H1 (cell line): ENCODE measurements around the gene TRMT61B. TPM values are rescaled to one million over a fixed set of nuclear protein-coding genes. Genes with fewer than 3 reads are reported as not detected.

Experiments
- CTCF ChIA-PET: fragments of 300-600 bp; sonication (Branson Sonifier 250); formaldehyde crosslinking; loops from one replicate; lab custom pipeline; 2021; ENCODE audit not compliant: partially characterized antibody; lab: Charles Lee
- POLR2A ChIA-PET: fragments of 300-600 bp; sonication (Branson Sonifier 250); formaldehyde crosslinking; loops from one replicate; lab custom pipeline; 2021; ENCODE audit warnings: inconsistent platforms; ENCODE audit not compliant: partially characterized antibody; lab: Charles Lee
- DNase-seq, 2 experiments: peaks; one replicate each; pipeline versions ENCODE4 v3.0.0 to v3.0.0-alpha.2; 2010 to 2022; ENCODE audit warnings: low spot score in 2 of 2, low read depth in 1 of 2, mixed read lengths in 1 of 2
- FAIRE-seq: peaks from 2 replicates; lab custom pipeline; 2011; peaks lifted over from hg19 to GRCh38; lab: Jason Lieb, UNC
- H2AFZ ChIP-seq: 2 replicates; pipeline ENCODE4 v1.8.1; 2012; ENCODE audit warnings: low read length, inconsistent platforms
- H2AK5ac ChIP-seq: 2 replicates; pipeline ENCODE4 v1.6.1; 2013; ENCODE audit warnings: low read depth, low read length
- H2BK120ac ChIP-seq: replicated peaks from 2 replicates; pipeline ENCODE3; 2013; ENCODE audit warnings: low read depth, low read length, inconsistent platforms
- H2BK12ac ChIP-seq: 2 replicates; pipeline ENCODE4 v1.6.1; 2013; ENCODE audit warnings: low read depth, low read length
- H2BK15ac ChIP-seq: 2 replicates; pipeline ENCODE4 v1.6.1; 2013; ENCODE audit warnings: low read length
- H2BK20ac ChIP-seq: 2 replicates; pipeline ENCODE4 v1.6.1; 2013; ENCODE audit warnings: low read length
- H2BK5ac ChIP-seq: 2 replicates; pipeline ENCODE4 v1.6.1; 2013; ENCODE audit warnings: low read depth, low read length
- H3K14ac ChIP-seq: 2 replicates; pipeline ENCODE4 v1.6.1; 2013; ENCODE audit warnings: inconsistent platforms; ENCODE audit not compliant: insufficient read length
- H3K18ac ChIP-seq: 2 replicates; pipeline ENCODE4 v1.6.1; 2013; ENCODE audit warnings: low read length; ENCODE audit errors: extremely low read depth
- H3K23ac ChIP-seq: 2 replicates; pipeline ENCODE4 v1.6.1; 2013; ENCODE audit warnings: inconsistent platforms; ENCODE audit not compliant: insufficient read length
- H3K23me2 ChIP-seq: 2 replicates; pipeline ENCODE4 v1.6.1; 2013; ENCODE audit warnings: low read depth, low read length
- H3K27ac ChIP-seq: 2 replicates; pipeline ENCODE4 v1.6.1; 2011; ENCODE audit warnings: low read depth, low read length, inconsistent platforms
- H3K27me3 ChIP-seq, 4 experiments: replicated peaks in 1 of 4; 1 replicate in 1 of 4; 2 replicates in 3 of 4; pipeline versions ENCODE4 v1.6.1 to v1.8.1; 2011 to 2013; ENCODE audit warnings: low read length in 3 of 4, mild to moderate bottlenecking in 3 of 4, inconsistent platforms in 2 of 4, mixed read lengths in 2 of 4, moderate library complexity in 1 of 4; ENCODE audit not compliant: control insufficient read depth in 3 of 4, insufficient read depth in 3 of 4; ENCODE audit errors: extremely low read depth in 1 of 4
- H3K36me3 ChIP-seq, 4 experiments: 2 replicates each; pipeline versions ENCODE4 v1.6.1 to v1.8.1; 2011 to 2013; ENCODE audit warnings: mild to moderate bottlenecking in 4 of 4, low read length in 3 of 4, moderate library complexity in 2 of 4, control low read depth in 1 of 4, inconsistent platforms in 1 of 4; ENCODE audit not compliant: insufficient read depth in 4 of 4, control insufficient read depth in 2 of 4
- H3K4ac ChIP-seq: replicated peaks from 2 replicates; pipeline ENCODE3; 2013; ENCODE audit warnings: low read length, low read depth, mixed read lengths, inconsistent platforms; ENCODE audit not compliant: insufficient read length
- H3K4me1 ChIP-seq, 4 experiments: replicated peaks in 1 of 4; 1 replicate in 1 of 4; 2 replicates in 3 of 4; pipeline versions ENCODE4 v1.6.1 to v1.8.1; 2011 to 2013; ENCODE audit warnings: low read length in 3 of 4, inconsistent platforms in 2 of 4, mixed read lengths in 1 of 4; ENCODE audit not compliant: insufficient read depth in 4 of 4, control insufficient read depth in 3 of 4
- H3K4me2 ChIP-seq, 2 experiments: 2 replicates each; pipeline versions ENCODE4 v1.6.1 to v1.8.1; 2011 to 2013; ENCODE audit warnings: low read depth in 2 of 2, low read length in 2 of 2, control low read depth in 1 of 2, inconsistent platforms in 1 of 2, mild to moderate bottlenecking in 1 of 2; ENCODE audit not compliant: insufficient read depth in 1 of 2
- H3K4me3 ChIP-seq, 4 experiments: fragments of 200-600, 300-600 bp in 1 of 4; sonication (generic), shearing (Covaris generic), sonication (Bioruptor Twin) in 1 of 4; 2 replicates each; pipeline versions ENCODE4 v1.5.1 to v1.8.1; 2011 to 2016; ENCODE audit warnings: low read length in 4 of 4, low read depth in 3 of 4, control low read depth in 2 of 4, inconsistent platforms in 2 of 4, mild to moderate bottlenecking in 2 of 4, mixed read lengths in 1 of 4, moderate library complexity in 1 of 4; ENCODE audit not compliant: insufficient read depth in 2 of 4; ENCODE audit errors: extremely low read depth in 1 of 4
- H3K56ac ChIP-seq: replicated peaks from 2 replicates; pipeline ENCODE3; 2013; ENCODE audit warnings: low read depth, mild to moderate bottlenecking, mixed read lengths, low read length, inconsistent platforms; ENCODE audit not compliant: insufficient read length
- H3K79me1 ChIP-seq: 2 replicates; pipeline ENCODE4 v1.6.1; 2013; ENCODE audit warnings: low read depth, low read length, control low read depth
- H3K79me2 ChIP-seq, 2 experiments: 2 replicates each; pipeline versions ENCODE4 v1.6.1 to v1.8.1; 2012 to 2013; ENCODE audit warnings: low read length in 2 of 2, mild to moderate bottlenecking in 2 of 2, inconsistent platforms in 1 of 2; ENCODE audit not compliant: insufficient read depth in 2 of 2, control insufficient read depth in 1 of 2
- H3K9ac ChIP-seq, 4 experiments: replicated peaks in 1 of 4; 1 replicate in 1 of 4; 2 replicates in 3 of 4; pipeline versions ENCODE4 v1.6.1 to v1.8.1; 2011 to 2013; ENCODE audit warnings: low read depth in 3 of 4, low read length in 3 of 4, control low read depth in 2 of 4, mild to moderate bottlenecking in 2 of 4, moderate library complexity in 2 of 4, inconsistent platforms in 1 of 4; ENCODE audit errors: extremely low read depth in 1 of 4
- H3K9me3 ChIP-seq, 2 experiments: 2 replicates each; pipeline versions ENCODE4 v1.6.1 to v1.8.1; 2012 to 2013; ENCODE audit warnings: mild to moderate bottlenecking in 2 of 2, moderate library complexity in 2 of 2, control low read depth in 1 of 2, inconsistent platforms in 1 of 2, low read depth in 1 of 2, low read length in 1 of 2, mixed read lengths in 1 of 2; ENCODE audit not compliant: insufficient read depth in 2 of 2
- H4K20me1 ChIP-seq, 2 experiments: replicated peaks in 1 of 2; 2 replicates each; pipeline versions ENCODE3 to v1.8.1; 2011 to 2013; ENCODE audit warnings: inconsistent platforms in 2 of 2, low read length in 2 of 2, mild to moderate bottlenecking in 1 of 2; ENCODE audit not compliant: insufficient read depth in 2 of 2, control insufficient read depth in 1 of 2
- H4K5ac ChIP-seq: 2 replicates; pipeline ENCODE4 v1.6.1; 2013; ENCODE audit warnings: low read length, low read depth, mixed read lengths, inconsistent platforms; ENCODE audit not compliant: insufficient read length
- H4K8ac ChIP-seq: 2 replicates; pipeline ENCODE4 v1.8.0; 2013; ENCODE audit warnings: mild to moderate bottlenecking, moderate library complexity, low read length, inconsistent platforms; ENCODE audit not compliant: insufficient read depth; ENCODE audit errors: extremely low read depth
- H4K91ac ChIP-seq: replicated peaks from 2 replicates; pipeline ENCODE3; 2013; ENCODE audit warnings: low read length, mixed read lengths, inconsistent platforms; ENCODE audit not compliant: insufficient read length
- CHD2 ChIP-seq: IDR thresholded peaks from 2 replicates; pipeline ENCODE4 v1.6.1; 2012; ENCODE audit warnings: low read length, improper control_type of control experiment
- CTBP2 ChIP-seq: IDR thresholded peaks from 2 replicates; pipeline ENCODE4 v1.7.0; 2011; ENCODE audit warnings: borderline replicate concordance, mild to moderate bottlenecking, moderate library complexity, mixed read lengths, low read length; ENCODE audit not compliant: insufficient read depth, insufficient read length
- EZH2 ChIP-seq: fragments of 200-600 bp; sonication (generic); IDR thresholded peaks from 2 replicates; pipeline ENCODE4 v1.7.1; 2012; ENCODE audit warnings: low read depth, mild to moderate bottlenecking, moderate library complexity, low read length, inconsistent platforms; ENCODE audit not compliant: severe bottlenecking
- HDAC2 ChIP-seq, 2 experiments: fragments of 300-600 bp in 1 of 2; sonication (generic) in 1 of 2; IDR thresholded peaks; 2 replicates each; pipeline ENCODE4 v1.6.1; 2011 to 2012; ENCODE audit warnings: low read depth in 2 of 2, low read length in 2 of 2, mild to moderate bottlenecking in 2 of 2, moderate library complexity in 2 of 2, borderline replicate concordance in 1 of 2, inconsistent platforms in 1 of 2
- JUN ChIP-seq: IDR thresholded peaks from 2 replicates; pipeline ENCODE4 v1.6.1; 2011; ENCODE audit warnings: low read depth, mild to moderate bottlenecking, improper control_type of control experiment, low read length
- RAD21 ChIP-seq, 2 experiments: IDR thresholded peaks in 1 of 2; conservative IDR thresholded peaks in 1 of 2; 2 replicates each; pipeline ENCODE4 v1.6.1; 2011; ENCODE audit warnings: low read depth in 2 of 2, low read length in 2 of 2, improper control_type of control experiment in 1 of 2, inconsistent platforms in 1 of 2, mild to moderate bottlenecking in 1 of 2, moderate library complexity in 1 of 2
- SIN3A ChIP-seq, 2 experiments: IDR thresholded peaks in 1 of 2; conservative IDR thresholded peaks in 1 of 2; 2 replicates each; pipeline ENCODE4 v1.6.1; 2011 to 2012; ENCODE audit warnings: low read length in 2 of 2, improper control_type of control experiment in 1 of 2, low read depth in 1 of 2, mild to moderate bottlenecking in 1 of 2
- TAF1 ChIP-seq: IDR thresholded peaks from 2 replicates; pipeline ENCODE4 v1.6.1; 2011; ENCODE audit warnings: mild to moderate bottlenecking, low read depth, low read length
- TBP ChIP-seq: IDR thresholded peaks from 2 replicates; pipeline ENCODE4 v1.6.1; 2011; ENCODE audit warnings: low read depth, low read length, improper control_type of control experiment
- WGBS, 2 experiments: shearing (Covaris generic) in 1 of 2; methylation state at CpG; one replicate each; pipeline versions ENCODE4 v1.1.6 to v1.1.7; 2013 to 2015; ENCODE audit warnings: low lambda C conversion rate in 2 of 2, mixed read lengths in 2 of 2, inconsistent platforms in 1 of 2, low coverage in 1 of 2, missing lambda C conversion rate in 1 of 2; ENCODE audit not compliant: insufficient replicate concordance in 2 of 2, insufficient coverage in 1 of 2, insufficient read length in 1 of 2; ENCODE audit errors: extremely low coverage in 1 of 2, missing lambda C conversion rate in 1 of 2; 5-methylcytosine and 5-hydroxymethylcytosine counted together
- polyA plus RNA-seq, 7 experiments: library from polyadenylated mRNA; depleted of rRNA in 3 of 7; stranded (reverse) in 5 of 7; unstranded in 2 of 7; fragments of >200 nt in 5 of 7; fragments of 200-250 nt in 2 of 7; gene quantifications; 1 replicate in 5 of 7; 2 replicates in 1 of 7; 4 replicates in 1 of 7; pipeline versions ENCODE4 v1.2.1 to v1.2.3, GENCODE V29; 2011 to 2013; ENCODE audit warnings: missing spikeins in 2 of 7, mixed read lengths in 2 of 7
- total RNA-seq: library from RNA; stranded (reverse); fragmentation: NEBNext Ultra II Directional; extraction: Animal tissue kit (Norgen Biotek cat#: 25700); gene quantifications from 2 replicates; pipeline ENCODE4 v1.2.1, GENCODE V29; 2021

Gene TRMT61B
- total and polyA plus RNA-seq, 2 of the 8 experiments (the other 6 are each of a cell fraction or from before 2014, with no cell fraction given) = 10.4 to 27.8 TPM

- no peak overlapping the region for H3K56ac ChIP-seq
Measured at GRCh38 chr2:28901841-28902240, 31.7 kb upstream of the TRMT61B start.

More at GRCh38 chr2:28901841-28902240, 31.7 kb upstream of the TRMT61B start:
- H3K4ac ChIP-seq = no peak overlapping the region
- FAIRE-seq (no peak), DNase-seq (no peak)
- no peak overlapping the region for H3K14ac ChIP-seq
- H3K18ac ChIP-seq = no peak overlapping the region
- no peak for TF ChIP-seq TBP
- no peak for TF ChIP-seq SIN3A (conservative IDR thresholded peaks at IDR 0.05 in 1 of 2, IDR thresholded peaks at IDR 0.05 in 1 of 2; ENCODE audit: low read depth in 1 of 2, low read length in 2 of 2)
- no peak for TF ChIP-seq TAF1
- no peak for TF ChIP-seq JUN
- TF ChIP-seq CHD2 = no peak
- no peak for TF ChIP-seq HDAC2 (IDR thresholded peaks at IDR 0.05; ENCODE audit: borderline replicate concordance in 1 of 2, low read depth in 2 of 2, low read length in 2 of 2)
- no peak for TF ChIP-seq CTBP2
- TF ChIP-seq RAD21 (IDR thresholded peaks at IDR 0.05 in 1 of 2, conservative IDR thresholded peaks at IDR 0.05 in 1 of 2; ENCODE audit: low read depth in 2 of 2, low read length in 2 of 2) = no peak
- TF ChIP-seq EZH2 = no peak
- CTCF ChIA-PET = interaction anchor here (0.6 to 1.5 kb wide), 6 partner anchors 9 to 617 kb away, joined by 3 to 5 read pairs (median 3); no protein-coding TSS in a partner anchor
- WGBS, 2 experiments = 75% methylated on average over 1 of the region's 1 CpG; no CpG with 5 or more reads in 1 of the 2 experiments
- no peak overlapping the region for H2BK120ac ChIP-seq
- H3K23me2 ChIP-seq = no peaks in the 10 kb centered on the region
- peaks cover 69 to 100% of the 10 kb centered on the region in 2 experiments for H3K79me2 ChIP-seq
- H2AK5ac ChIP-seq = no peak overlapping the region
- H4K5ac ChIP-seq = no peak overlapping the region
- H2BK5ac ChIP-seq = no peak overlapping the region
- no peak overlapping the region for H4K8ac ChIP-seq
- H2AFZ ChIP-seq = no peak overlapping the region
- no peak overlapping the region for H2BK20ac ChIP-seq
- H3K36me3 ChIP-seq = peaks cover 7 to 52% (median 23%) of the 10 kb centered on the region in 4 experiments
- H3K9ac ChIP-seq = no peak overlapping the region
- H4K20me1 ChIP-seq = peaks cover 31 to 47% of the 10 kb centered on the region in 2 experiments
- POLR2A ChIA-PET = interaction anchor here (0.5 to 2.7 kb wide), 9 partner anchors 8 to 278 kb away, joined by 3 to 11 read pairs (median 4); no protein-coding TSS in a partner anchor
- no peak overlapping the region for H4K91ac ChIP-seq
- no peak overlapping the region for H3K23ac ChIP-seq
- no peaks in the 10 kb centered on the region for H3K9me3 ChIP-seq
- no peak overlapping the region for H3K4me3 ChIP-seq
- peaks cover 0 to 3% (median 1%) of the 10 kb centered on the region in 4 experiments; a peak in 3 of 7 replicates for H3K4me1 ChIP-seq
- H3K27ac ChIP-seq = no peak overlapping the region
- H2BK12ac ChIP-seq = no peak overlapping the region
- peaks cover 4% of the 10 kb centered on the region; the same call in 1 of the 2 replicates for H3K79me1 ChIP-seq
- H3K27me3 ChIP-seq = no peaks in the 10 kb centered on the region
- no peak overlapping the region for H3K4me2 ChIP-seq
- H2BK15ac ChIP-seq = no peak overlapping the region
